GM23248 (cell line): ENCODE measurements around the gene NCK2. TPM values are rescaled to one million over a fixed set of nuclear protein-coding genes. Genes with fewer than 3 reads are reported as not detected.

Source experiments
- DNase-seq: peaks from one replicate; pipeline ENCODE4 v3.0.0-alpha.2; 2015
- H2AFZ ChIP-seq: fragments of 200-600 bp; sonication (generic); 2 replicates; pipeline ENCODE4 v1.6.1; 2016; ENCODE audit warnings: antibody characterized with exemption
- H3F3A ChIP-seq: fragments of 200-600 bp; sonication (generic); 2 replicates; pipeline ENCODE4 v1.6.1; 2016; ENCODE audit warnings: mild to moderate bottlenecking, antibody characterized with exemption, mixed run types; ENCODE audit not compliant: insufficient read depth
- H3K27ac ChIP-seq: fragments of 200-600 bp; sonication (generic); 2 replicates; pipeline ENCODE4 v1.5.1; 2016; ENCODE audit warnings: mild to moderate bottlenecking
- H3K27me3 ChIP-seq: fragments of 200-600 bp; sonication (generic); replicated peaks from 2 replicates; pipeline ENCODE4 v1.6.1; 2016; ENCODE audit warnings: mild to moderate bottlenecking; ENCODE audit not compliant: insufficient read depth
- H3K36me3 ChIP-seq: fragments of 200-600 bp; sonication (generic); 2 replicates; pipeline ENCODE4 v1.6.1; 2016; ENCODE audit warnings: low read depth, mild to moderate bottlenecking
- H3K4me1 ChIP-seq: fragments of 200-600 bp; sonication (generic); 2 replicates; pipeline ENCODE4 v1.6.1; 2016; ENCODE audit warnings: mild to moderate bottlenecking; ENCODE audit not compliant: insufficient read depth
- H3K4me2 ChIP-seq: fragments of 200-600 bp; sonication (generic); one replicate; pipeline ENCODE4 v1.6.1; 2016; ENCODE audit warnings: mild to moderate bottlenecking; ENCODE audit not compliant: unreplicated experiment
- H3K4me3 ChIP-seq: fragments of 200-600 bp; sonication (generic); 2 replicates; pipeline ENCODE4 v1.5.1; 2016; ENCODE audit warnings: mild to moderate bottlenecking
- H3K79me2 ChIP-seq: fragments of 200-600 bp; sonication (generic); 2 replicates; pipeline ENCODE4 v1.6.1; 2016; ENCODE audit warnings: mild to moderate bottlenecking; ENCODE audit not compliant: insufficient read depth
- H3K9ac ChIP-seq: fragments of 200-600 bp; sonication (generic); 2 replicates; pipeline ENCODE4 v1.6.1; 2016; ENCODE audit warnings: mild to moderate bottlenecking
- H3K9me2 ChIP-seq: fragments of 200-600 bp; sonication (generic); 2 replicates; pipeline ENCODE4 v1.6.1; 2016; ENCODE audit warnings: mixed run types, mild to moderate bottlenecking, moderate library complexity; ENCODE audit not compliant: insufficient read depth
- H3K9me3 ChIP-seq: fragments of 200-600 bp; sonication (generic); one replicate; pipeline ENCODE4 v1.6.1; 2017; ENCODE audit warnings: low read depth
- H4K20me1 ChIP-seq: fragments of 200-600 bp; sonication (generic); 2 replicates; pipeline ENCODE4 v1.6.0; 2016; ENCODE audit not compliant: insufficient read depth
- EZH2 ChIP-seq: fragments of 200-600 bp; sonication (generic); IDR thresholded peaks from 2 replicates; pipeline ENCODE4 v1.6.1; 2018; ENCODE audit warnings: antibody characterized with exemption, mild to moderate bottlenecking; ENCODE audit not compliant: insufficient read depth, poor library complexity, severe bottlenecking
- EZH2phosphoT487 ChIP-seq: fragments of 200-600 bp; sonication (generic); IDR thresholded peaks from 2 replicates; pipeline ENCODE4 v1.6.1; 2018; ENCODE audit warnings: antibody characterized with exemption, moderate library complexity, mild to moderate bottlenecking, low read depth; ENCODE audit not compliant: insufficient read depth
- WGBS, 2 experiments: methylation state at CpG; one replicate each; pipeline ENCODE4 v1.1.6; 2015 to 2017; ENCODE audit warnings: low lambda C conversion rate in 2 of 2, low coverage in 1 of 2; ENCODE audit errors: missing lambda C conversion rate in 2 of 2; 5-methylcytosine and 5-hydroxymethylcytosine counted together
- in situ Hi-C: fragments of 300-500 bp; cut with MboI; formaldehyde crosslinking; loops from 2 replicates; pipeline ENCODE4 v1.15.0; 2020
- polyA plus RNA-seq: library from polyadenylated mRNA; unstranded; fragments of >200 nt; fragmentation: Nextera tagmentation; extraction: Ambion mirVana; gene quantifications from 2 replicates; pipeline ENCODE4 v1.2.1, GENCODE V29; 2016
- total RNA-seq: library from RNA; depleted of rRNA; stranded (reverse); fragments of >200 nt; shearing (Covaris generic); gene quantifications from 2 replicates; pipeline ENCODE4 v1.2.3, GENCODE V29; 2014

The NCK2 gene
- total and polyA plus RNA-seq, 2 experiments from 2014 or later = 5.1 to 25.2 TPM

DNA sequence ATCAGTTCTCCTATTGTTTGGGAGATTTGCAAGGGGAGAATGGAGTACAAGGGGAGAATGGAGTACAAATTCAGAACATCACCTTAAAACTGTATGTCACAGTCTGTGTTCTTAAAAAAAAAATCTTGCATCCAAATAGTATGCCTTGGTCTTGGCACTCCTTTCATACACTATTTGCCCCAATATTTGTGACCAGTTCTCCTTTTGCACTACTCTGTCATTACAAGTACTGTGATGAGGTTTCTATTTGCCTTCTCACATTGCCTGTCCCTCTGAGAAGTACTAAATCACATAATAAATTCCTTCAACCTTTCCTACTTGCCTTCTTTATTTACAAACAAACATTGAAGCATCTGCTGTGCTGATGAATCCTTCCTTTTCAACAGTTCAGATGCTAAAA is 36.0 kb upstream of the NCK2 start:
- Histone ChIP-seq H3K4me1 (peaks cover 17% of the 10 kb centered on the region), H3K4me2 (no peak overlapping the region), H3K27me3 (0 out of 2 replicates have a peak, but pooled peaks cover 3% of the 10 kb centered on the region), H4K20me1 (0 out of 2 replicates have a peak, but pooled peaks cover 5% of the 10 kb centered on the region), H3K79me2 (no peaks in the 10 kb centered on the region), H3K9me2 (no peaks in the 10 kb centered on the region), H3K27ac (no peak overlapping the region), H3K9ac (no peak overlapping the region), H2AFZ (no peak overlapping the region), H3K4me3 (no peak overlapping the region), H3K36me3 (no peaks in the 10 kb centered on the region), H3K9me3 (no peaks in the 10 kb centered on the region), H3F3A (peaks cover 13% of the 10 kb centered on the region)
- DNase-seq = no peak
- in situ Hi-C loops = no loop called here
- no peak for TF ChIP-seq EZH2phosphoT487
- no peak for TF ChIP-seq EZH2

DNA sequence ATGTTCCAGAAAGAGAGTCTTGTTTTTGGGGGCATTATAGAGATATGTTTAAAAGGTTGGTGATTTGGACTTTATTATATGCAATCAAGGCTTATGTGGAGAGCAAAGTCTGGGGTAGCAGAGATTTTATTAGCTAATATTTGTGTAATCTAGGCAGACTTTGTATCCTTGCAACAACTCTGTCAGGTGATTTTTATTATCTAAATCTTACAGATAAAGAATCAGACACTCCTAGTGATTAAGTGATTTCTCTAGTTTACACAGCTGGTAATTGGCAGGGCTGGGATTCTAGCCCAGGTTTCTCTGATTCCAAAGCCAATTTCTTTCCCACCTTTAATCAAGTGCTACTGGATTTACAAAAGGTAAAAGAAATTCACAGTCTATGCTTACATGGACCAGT is 33.3 kb upstream of the NCK2 start:
- Histone ChIP-seq H3K79me2 (no peaks in the 10 kb centered on the region), H4K20me1 (no peaks in the 10 kb centered on the region), H2AFZ (no peak overlapping the region), H3K9ac (no peak overlapping the region), H3K27ac (no peak overlapping the region), H3K9me3 (no peaks in the 10 kb centered on the region), H3F3A (peaks cover 14% of the 10 kb centered on the region), H3K36me3 (no peaks in the 10 kb centered on the region), H3K9me2 (no peaks in the 10 kb centered on the region), H3K4me3 (no peak overlapping the region), H3K4me1 (peaks cover 17% of the 10 kb centered on the region), H3K4me2 (no peak overlapping the region), H3K27me3 (no peaks in the 10 kb centered on the region; the same call in 1 of the 2 replicates)
- TF ChIP-seq EZH2phosphoT487 (no peak), EZH2 (no peak)
- no peak for DNase-seq
- in situ Hi-C loops = no loop called here

DNA sequence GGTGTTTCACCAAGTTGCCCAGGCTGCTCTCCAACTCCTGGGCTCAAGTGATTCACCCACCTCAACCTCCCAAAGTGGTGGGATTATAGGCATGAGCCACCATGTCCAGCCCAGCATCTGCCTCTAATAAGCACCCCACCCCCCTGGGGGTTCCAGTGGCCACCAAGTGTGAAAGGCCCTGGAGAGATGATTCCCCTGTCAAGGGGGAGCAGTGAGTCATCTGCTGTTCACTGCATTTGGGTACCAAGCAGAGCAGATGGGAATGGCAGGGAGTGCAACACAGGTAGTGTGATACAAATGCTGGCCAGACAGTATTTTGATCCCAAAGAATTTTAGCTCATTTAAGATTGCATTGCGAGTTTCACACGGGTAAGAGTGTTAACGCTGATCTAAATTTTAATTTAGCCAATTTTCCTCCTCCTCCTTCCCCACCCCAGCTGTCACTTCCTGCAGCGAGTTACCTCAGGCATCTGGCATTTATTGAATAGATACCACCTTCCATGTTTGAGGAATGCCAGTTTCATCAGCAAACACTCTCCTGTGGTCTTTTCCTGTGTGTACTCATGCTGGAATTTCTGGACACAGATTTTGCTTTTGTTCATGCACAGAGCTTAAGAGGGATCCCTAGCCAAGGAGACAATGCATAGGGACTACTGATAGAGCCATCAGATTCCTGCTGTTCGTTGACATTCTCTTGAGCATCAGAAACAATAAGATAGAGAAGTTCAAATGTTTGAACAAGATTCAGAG is 32.4 kb upstream of the NCK2 start:
- H3K36me3 ChIP-seq = no peaks in the 10 kb centered on the region
- H3F3A ChIP-seq = peaks cover 14% of the 10 kb centered on the region
- WGBS, 2 experiments = 43 to 51% methylated on average over 5 of the region's 5 CpGs
- H3K27me3 ChIP-seq = no peaks in the 10 kb centered on the region; the same call in 1 of the 2 replicates
- in situ Hi-C loops = no loop called here
- H4K20me1 ChIP-seq = no peaks in the 10 kb centered on the region
- H3K9me3 ChIP-seq = no peaks in the 10 kb centered on the region
- H2AFZ ChIP-seq = no peak overlapping the region
- no peak overlapping the region; the same call in 1 of the 2 replicates for H3K9ac ChIP-seq
- peak; percentile 15 for DNase-seq
- TF ChIP-seq EZH2phosphoT487 (no peak), EZH2 (no peak)
- H3K4me2 ChIP-seq = peak overlapping the region; percentile 54
- H3K9me2 ChIP-seq = no peaks in the 10 kb centered on the region
- H3K79me2 ChIP-seq = no peaks in the 10 kb centered on the region
- peak overlapping the region; percentile 56; the same call in 1 of the 2 replicates for H3K27ac ChIP-seq
- H3K4me1 ChIP-seq = peaks cover 17% of the 10 kb centered on the region
- no peak overlapping the region for H3K4me3 ChIP-seq

DNA sequence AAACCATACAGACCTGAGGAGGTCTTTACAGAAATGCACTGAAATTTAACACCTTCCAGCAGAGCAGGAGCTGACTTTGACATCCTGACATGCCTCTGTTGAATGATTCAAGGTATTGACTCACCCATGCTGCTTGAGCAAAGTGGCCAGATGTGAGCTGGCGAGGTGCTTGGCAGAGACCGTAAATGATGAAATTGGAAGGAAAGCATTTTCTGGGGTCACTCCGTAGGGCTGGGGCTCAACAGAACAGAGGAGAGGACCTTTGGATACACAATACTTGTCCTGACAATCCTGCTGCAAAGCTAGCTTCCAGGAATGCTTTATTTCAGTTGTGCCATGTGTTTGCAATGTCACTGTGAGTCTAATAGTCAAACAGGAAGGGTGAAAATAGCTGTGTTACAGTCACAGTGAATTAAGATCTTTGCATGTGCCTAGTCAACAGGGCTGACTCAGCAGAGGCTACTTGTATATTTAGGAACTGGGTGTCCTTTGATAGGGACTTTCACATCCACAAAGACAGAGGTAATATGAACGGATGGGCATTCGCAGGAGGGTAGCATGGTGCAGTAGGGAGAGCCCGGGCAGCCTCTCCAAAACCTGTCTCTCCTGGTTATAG is 31.6 kb upstream of the NCK2 start:
- peak overlapping the region; percentile 54 for H3K4me3 ChIP-seq
- peak; percentile 83 for DNase-seq
- H3K4me1 ChIP-seq = peaks cover 17% of the 10 kb centered on the region
- H3F3A ChIP-seq = peaks cover 14% of the 10 kb centered on the region
- H3K9ac ChIP-seq = peak overlapping the region; percentile 32; the same call in 1 of the 2 replicates
- no peaks in the 10 kb centered on the region for H3K79me2 ChIP-seq
- H3K9me3 ChIP-seq = no peaks in the 10 kb centered on the region
- no peaks in the 10 kb centered on the region for H3K36me3 ChIP-seq
- H4K20me1 ChIP-seq = no peaks in the 10 kb centered on the region
- 52 to 54% methylated on average over 6 of the region's 6 CpGs for WGBS, 2 experiments
- H3K9me2 ChIP-seq = no peaks in the 10 kb centered on the region
- peak overlapping the region; percentile 56 for H3K27ac ChIP-seq
- no peak for TF ChIP-seq EZH2phosphoT487
- no peak for TF ChIP-seq EZH2
- in situ Hi-C loops = no loop called here
- peak overlapping the region; percentile 54 for H3K4me2 ChIP-seq
- H2AFZ ChIP-seq = peak overlapping the region; percentile 58; the same call in 1 of the 2 replicates
- no peaks in the 10 kb centered on the region; the same call in 1 of the 2 replicates for H3K27me3 ChIP-seq
